ENCODE results near the gene IBSP.

DNA sequence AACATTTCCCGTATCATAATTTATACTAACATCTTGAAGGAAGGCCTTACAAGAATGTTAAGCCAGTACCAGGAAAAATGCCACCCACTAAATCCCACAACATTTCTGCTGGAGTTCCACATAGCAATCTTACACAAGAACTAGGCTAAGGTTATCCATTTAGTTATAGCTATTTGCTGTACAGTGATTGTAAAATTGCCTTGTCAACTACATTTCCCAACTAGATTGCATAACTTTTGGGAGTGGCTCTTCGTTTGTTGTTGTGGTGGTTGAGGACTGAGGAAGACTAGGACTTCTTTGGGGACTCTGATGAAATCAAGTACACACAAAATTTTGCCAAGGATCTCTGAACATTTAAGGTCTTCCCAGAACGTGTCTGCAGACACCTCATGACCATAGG is 8.0 kb downstream of the IBSP start:
- TF ChIP-seq CTCF (conservative IDR thresholded peaks at IDR 0.05 in 1 of 2, IDR thresholded peaks at IDR 0.05 in 1 of 2; ENCODE audit: extremely low read depth in 1 of 2, insufficient read depth in 1 of 2, low read depth in 1 of 2, low read length in 2 of 2) (no peak), EZH2 (IDR thresholded peaks at IDR 0.05; ENCODE audit: borderline replicate concordance, low read length) (no peak)

Measured in mammary epithelial cell (primary cell).